Measurements from ENCODE around the gene OR10C1. TPM values are rescaled to one million over a fixed set of nuclear protein-coding genes. Genes with fewer than 3 reads are reported as not detected.

OR10C1 gene
- not detected in 2 replicates for total RNA-seq

GRCh38 chr6:29439006-29439405 lies at the start of gene OR10C1:
Gene OR10C1, plus strand, starts transcription at chr6:29439306. Its CDS starts 710 bp downstream, at chr6:29440016.

GRCh38 chr6:29395331-29395730 lies 43.8 kb upstream of the OR10C1 start, which contains the start of gene OR12D2:
Gene OR12D2, plus strand, starts transcription at chr6:29395631. Its CDS starts 1,069 bp downstream, at chr6:29396700.

GRCh38 chr6:29414588-29414987 lies 24.5 kb upstream of the OR10C1 start, which contains the start of gene OR12D1:
Gene OR12D1, plus strand, starts transcription at chr6:29414928.

GRCh38 chr6:29456971-29457370 lies 17.9 kb downstream of the OR10C1 start, which contains the start of the genes OR11A1 and OR2H1:
Gene OR11A1, minus strand, starts transcription at chr6:29457071. Its CDS starts 29,430 bp downstream, at chr6:29427641.
Gene OR2H1, plus strand, starts transcription at chr6:29457155. Its CDS starts 4,615 bp downstream, at chr6:29461770.

GRCh38 chr6:29487660-29488059 lies 48.6 kb downstream of the OR10C1 start, which contains the start of gene MAS1L:
Gene MAS1L, minus strand, starts transcription at chr6:29487956. Its CDS starts 54 bp downstream, at chr6:29487902.

Other genes starting within 250 kb of the OR10C1 start
- not detected in 2 replicates for gene OR14J1, start 137.6 kb upstream of the OR10C1 start, total RNA-seq
- gene OR5V1, start 70.4 kb upstream of the OR10C1 start, total RNA-seq, result not detected in 2 replicates
- gene OR12D3, start 64.0 kb upstream of the OR10C1 start, total RNA-seq, result not detected in 2 replicates
- not detected in 2 replicates for gene OR12D2, start 43.7 kb upstream of the OR10C1 start, total RNA-seq
- gene OR12D1, start 24.4 kb upstream of the OR10C1 start, total RNA-seq, result not detected in 2 replicates
- not detected in 2 replicates for gene OR11A1, start 17.8 kb downstream of the OR10C1 start, total RNA-seq
- gene OR2H1, start 17.8 kb downstream of the OR10C1 start, total RNA-seq, result not detected in 2 replicates
- gene MAS1L, start 48.6 kb downstream of the OR10C1 start, total RNA-seq, result not detected in 2 replicates
- gene UBD, start 120.4 kb downstream of the OR10C1 start, total RNA-seq, result 23.4 and 24.5 TPM in 2 replicates
- not detected in 2 replicates for gene OR2H2, start 145.8 kb downstream of the OR10C1 start, total RNA-seq
- 0.74 and 1.7 TPM in 2 replicates for gene GABBR1, start 193.9 kb downstream of the OR10C1 start, total RNA-seq
- gene MOG, start 217.8 kb downstream of the OR10C1 start, total RNA-seq, result not detected in 2 replicates
- not detected in 2 replicates for gene ZFP57, start 241.8 kb downstream of the OR10C1 start, total RNA-seq

Data from mammary microvascular endothelial cell (primary cell).